Measurements from ENCODE around the gene CAMTA1.

CAMTA1 gene

DNA sequence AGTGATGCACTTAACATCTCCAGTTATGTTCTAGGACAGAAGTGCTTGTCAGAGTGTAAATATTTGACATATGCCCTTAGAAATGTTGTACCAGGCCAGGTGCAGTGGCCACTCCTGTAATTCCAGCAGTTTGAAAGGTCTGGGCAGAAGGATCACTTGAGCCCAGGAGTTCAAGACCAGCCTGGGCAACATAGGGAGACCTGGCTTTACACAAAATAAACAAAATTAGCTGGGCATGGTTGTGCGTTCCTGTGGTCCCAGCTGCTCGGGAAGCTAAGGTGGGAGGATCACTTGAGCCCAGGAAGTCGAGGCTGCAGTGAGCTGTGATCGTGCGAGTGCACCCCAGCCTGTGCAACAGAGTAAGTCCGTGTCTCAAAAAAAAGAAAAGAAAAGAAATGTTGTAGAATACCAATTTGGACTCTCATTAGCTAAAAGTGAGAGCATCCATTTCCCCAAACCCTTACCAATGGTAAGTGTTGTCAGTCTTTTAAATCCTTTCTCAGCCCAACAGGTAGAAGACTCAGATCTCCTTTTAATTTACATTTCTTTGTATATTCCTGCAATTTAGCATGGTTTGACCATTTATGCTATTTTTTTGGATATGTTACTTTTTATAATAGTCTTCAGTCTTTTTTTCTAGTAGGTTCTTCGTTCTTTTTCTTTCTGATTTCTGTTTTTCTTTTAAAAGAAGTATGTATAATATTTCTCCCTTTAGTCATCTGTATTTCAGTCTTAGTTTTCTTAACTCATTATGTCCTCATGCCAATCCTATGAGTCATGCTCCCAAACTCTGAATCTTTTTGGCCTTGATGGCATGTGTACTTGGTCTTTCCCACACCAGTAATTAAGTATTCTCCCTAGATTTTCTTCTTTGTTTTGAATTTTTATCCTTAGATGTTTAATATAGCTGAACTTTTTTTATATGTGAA is 74.4 kb downstream of the CAMTA1 start:
- DNase-seq, result peak in 1 of 2 experiments; percentile 4
- TF ChIP-seq GATA1 (IDR thresholded peaks at IDR 0.05; ENCODE audit: low read depth, low read length) (no peak), POLR2A (IDR thresholded peaks at IDR 0.05; ENCODE audit: low read length) (no peak)

DNA sequence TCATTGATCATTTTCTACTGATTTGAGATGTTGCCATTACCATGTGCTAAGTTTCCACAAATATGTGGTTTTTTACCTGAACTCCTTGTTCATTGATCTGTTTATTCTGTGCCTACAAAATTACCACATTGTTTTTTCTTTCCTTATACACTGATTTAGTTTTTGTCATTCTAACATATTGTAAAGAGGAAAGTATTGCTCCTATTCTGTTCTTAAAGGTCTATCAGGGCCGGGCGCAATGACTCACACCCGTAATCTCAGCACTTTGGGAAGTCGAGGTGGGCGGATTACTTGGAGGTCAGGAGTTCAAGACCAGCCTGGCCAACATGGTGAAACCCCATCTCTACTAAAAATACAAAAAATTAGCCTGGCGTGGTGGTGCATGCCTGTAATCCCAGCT is 75.1 kb downstream of the CAMTA1 start:
- no peak for DNase-seq
- TF ChIP-seq GATA1 (IDR thresholded peaks at IDR 0.05; ENCODE audit: low read depth, low read length) (no peak), POLR2A (IDR thresholded peaks at IDR 0.05; ENCODE audit: low read length) (no peak)

- no peak for DNase-seq
- TF ChIP-seq GATA1 (IDR thresholded peaks at IDR 0.05; ENCODE audit: low read depth, low read length) (no peak), POLR2A (IDR thresholded peaks at IDR 0.05; ENCODE audit: low read length) (no peak)
Measured at GRCh38 chr1:6861075-6861724, 75.9 kb downstream of the CAMTA1 start.

- no peak for DNase-seq
- no peak for TF ChIP-seq POLR2A (IDR thresholded peaks at IDR 0.05; ENCODE audit: low read length)
- no peak for TF ChIP-seq GATA1 (IDR thresholded peaks at IDR 0.05; ENCODE audit: low read depth, low read length)
Measured at GRCh38 chr1:6862906-6863305, 77.7 kb downstream of the CAMTA1 start.

GRCh38 chr1:6864166-6864565 is 78.9 kb downstream of the CAMTA1 start:
- no peak for TF ChIP-seq GATA1 (IDR thresholded peaks at IDR 0.05; ENCODE audit: low read depth, low read length)
- TF ChIP-seq POLR2A (IDR thresholded peaks at IDR 0.05; ENCODE audit: low read length), result no peak
- DNase-seq, result no peak

DNA sequence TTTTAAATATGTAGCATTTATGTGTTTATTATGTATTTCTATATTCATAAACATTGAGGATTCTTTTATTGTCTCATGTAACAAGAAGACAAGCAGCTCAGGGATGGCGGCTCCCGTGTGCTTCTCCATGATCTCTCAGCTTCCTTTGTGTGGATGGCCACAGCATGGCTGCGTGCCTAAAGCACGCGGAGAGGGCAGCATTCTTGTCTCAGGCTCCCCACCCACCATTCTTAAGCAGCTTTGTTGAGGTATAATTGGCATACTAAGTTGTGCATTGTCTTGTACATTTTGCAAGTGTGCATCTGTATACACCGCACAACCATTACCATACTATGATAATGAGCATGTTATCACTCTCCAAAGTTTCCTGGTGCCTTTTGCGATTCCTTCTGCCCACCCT is 81.6 kb downstream of the CAMTA1 start:
- DNase-seq, result no peak

GRCh38 chr1:6867321-6867720 is 82.1 kb downstream of the CAMTA1 start:
- no peak for TF ChIP-seq POLR2A (IDR thresholded peaks at IDR 0.05; ENCODE audit: low read length)
- TF ChIP-seq GATA1 (IDR thresholded peaks at IDR 0.05; ENCODE audit: low read depth, low read length), result no peak
- no peak for DNase-seq

More for the DNA sequence above, 81.6 kb downstream of the CAMTA1 start:
- TF ChIP-seq POLR2A (IDR thresholded peaks at IDR 0.05; ENCODE audit: low read length) (no peak), GATA1 (IDR thresholded peaks at IDR 0.05; ENCODE audit: low read depth, low read length) (no peak)

GRCh38 chr1:6867729-6868659 is 82.7 kb downstream of the CAMTA1 start:
- no peak for TF ChIP-seq GATA1 (IDR thresholded peaks at IDR 0.05; ENCODE audit: low read depth, low read length)
- TF ChIP-seq POLR2A (IDR thresholded peaks at IDR 0.05; ENCODE audit: low read length), result no peak
- no peak for DNase-seq

GRCh38 chr1:6868660-6869380 is 83.6 kb downstream of the CAMTA1 start:
- TF ChIP-seq GATA1 (IDR thresholded peaks at IDR 0.05; ENCODE audit: low read depth, low read length) (no peak), POLR2A (IDR thresholded peaks at IDR 0.05; ENCODE audit: low read length) (no peak)
- DNase-seq, result peak in 1 of 2 experiments; percentile 18

DNA sequence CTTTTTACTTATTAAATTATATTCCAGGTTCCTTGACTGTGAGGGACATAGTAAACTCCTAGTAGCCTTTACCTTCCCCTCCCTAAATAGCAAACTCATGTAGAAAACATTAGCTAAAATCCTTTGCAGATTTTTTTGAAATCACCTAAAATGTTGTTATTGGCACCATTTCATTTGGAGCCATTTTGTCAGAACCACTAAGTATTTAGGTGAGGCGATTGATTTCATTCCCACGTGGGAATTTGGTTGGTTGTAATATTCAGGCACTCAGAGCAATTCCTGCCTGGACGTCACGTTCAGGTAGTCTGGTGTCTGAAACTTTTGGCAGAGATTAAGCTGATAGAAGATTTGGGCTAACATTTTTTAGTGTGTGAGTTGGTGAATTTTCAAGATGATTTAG is 84.3 kb downstream of the CAMTA1 start:
- TF ChIP-seq POLR2A (IDR thresholded peaks at IDR 0.05; ENCODE audit: low read length) (no peak), GATA1 (IDR thresholded peaks at IDR 0.05; ENCODE audit: low read depth, low read length) (no peak)
- DNase-seq, result no peak

- TF ChIP-seq POLR2A (IDR thresholded peaks at IDR 0.05; ENCODE audit: low read length), result no peak
- DNase-seq, result no peak
Measured at GRCh38 chr1:6870086-6870485, 84.8 kb downstream of the CAMTA1 start.

- DNase-seq, result no peak
- TF ChIP-seq POLR2A (IDR thresholded peaks at IDR 0.05; ENCODE audit: low read length), result no peak
- no peak for TF ChIP-seq GATA1 (IDR thresholded peaks at IDR 0.05; ENCODE audit: low read depth, low read length)
Measured at GRCh38 chr1:6870571-6870970, 85.3 kb downstream of the CAMTA1 start.

DNA sequence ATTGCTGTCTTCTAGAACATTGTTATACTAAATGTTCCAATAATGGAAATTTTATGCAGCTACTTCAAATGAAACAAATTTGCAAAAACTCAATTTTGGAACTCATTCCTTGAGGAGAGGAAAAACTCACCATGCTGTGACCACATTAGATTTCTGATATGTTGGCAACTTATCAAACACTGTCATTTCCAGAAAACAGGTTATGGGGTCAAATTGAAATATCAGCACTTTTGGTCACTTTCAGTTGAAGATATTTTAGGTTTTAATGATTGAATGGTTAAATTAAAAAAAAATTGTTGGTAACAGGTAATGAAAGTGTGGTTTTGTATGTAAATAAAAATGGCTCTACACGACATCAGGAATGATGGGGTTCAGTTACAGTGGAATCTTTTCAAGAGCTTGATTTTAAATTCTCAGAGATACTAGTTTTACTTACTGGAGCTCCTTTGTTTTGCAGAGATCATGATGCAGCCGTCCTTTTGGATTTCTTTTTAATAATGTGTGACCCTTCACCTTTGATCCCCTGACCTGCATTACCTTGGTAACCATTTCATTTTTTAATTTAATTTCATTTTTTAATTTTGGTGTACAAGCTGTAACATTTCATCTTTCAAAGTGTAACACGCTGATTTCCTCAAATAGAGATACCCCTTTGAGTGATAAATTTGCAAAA is 86.2 kb downstream of the CAMTA1 start:
- DNase-seq, result no peak
- no peak for TF ChIP-seq POLR2A (IDR thresholded peaks at IDR 0.05; ENCODE audit: low read length)

All from erythroblast (primary cell).